ENCODE measurements around the gene MKKS. TPM values are rescaled to one million over a fixed set of nuclear protein-coding genes. Genes with fewer than 3 reads are reported as not detected.
"Not testable (repeated sequence)": the region's sequence is repeated elsewhere in the genome, so short reads cannot be mapped to it uniquely, and the experiment has no call there.

The MKKS gene
- total RNA-seq, 1 donor from 2014 or later = 5.3 TPM

DNA sequence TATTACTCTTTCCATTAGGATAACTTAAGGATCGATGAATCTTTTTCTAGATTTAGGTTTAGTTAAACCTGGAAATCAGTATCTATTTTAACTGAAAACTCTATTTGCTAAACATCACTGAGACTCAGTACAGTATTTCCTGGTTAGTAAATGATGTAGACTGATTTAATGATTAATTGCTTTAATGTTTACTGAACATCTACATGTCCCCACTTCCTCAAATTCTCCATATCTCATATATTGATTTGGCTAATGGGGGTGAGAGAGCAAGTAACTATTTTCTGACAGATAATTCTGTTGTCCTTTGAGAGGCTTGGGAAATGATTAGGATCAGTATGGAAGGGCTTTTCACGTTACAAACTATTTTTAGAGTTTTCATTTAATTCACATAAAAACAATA is 10.3 kb downstream of the MKKS start:
- Histone ChIP-seq H3K4me3 (ENCODE audit: low read depth, low read length) (no peak overlapping the region), H3K36me3 (ENCODE audit: control insufficient read depth, insufficient read depth, low read length) (peaks cover 2% of the 10 kb centered on the region), H3K27me3 (ENCODE audit: control insufficient read depth, insufficient read depth, low read length) (no peaks in the 10 kb centered on the region)
- DNase-seq (ENCODE audit: low read depth) = no peak
- TF ChIP-seq CTCF (IDR thresholded peaks at IDR 0.05; ENCODE audit: insufficient read depth, low read length, severe bottlenecking) = no peak
- no peak for FAIRE-seq

GRCh38 chr20:10419550-10420133 is 14.4 kb downstream of the MKKS start:
- no peaks in the 10 kb centered on the region for H3K27me3 ChIP-seq (ENCODE audit: control insufficient read depth, insufficient read depth, low read length)
- FAIRE-seq = peak; percentile 13
- no peak for TF ChIP-seq CTCF (IDR thresholded peaks at IDR 0.05; ENCODE audit: insufficient read depth, low read length, severe bottlenecking)
- H3K4me3 ChIP-seq (ENCODE audit: low read depth, low read length) = peak overlapping the region; percentile 40
- peaks cover 1% of the 10 kb centered on the region for H3K36me3 ChIP-seq (ENCODE audit: control insufficient read depth, insufficient read depth, low read length)
- DNase-seq (ENCODE audit: low read depth) = peak; percentile 93

- not testable (repeated sequence) for H3K27me3 ChIP-seq (ENCODE audit: control insufficient read depth, insufficient read depth, low read length); DNase-seq (ENCODE audit: low read depth); FAIRE-seq; H3K36me3 ChIP-seq (ENCODE audit: control insufficient read depth, insufficient read depth, low read length); H3K4me3 ChIP-seq (ENCODE audit: low read depth, low read length)
Measured at GRCh38 chr20:10417218-10417617, 16.8 kb downstream of the MKKS start.

GRCh38 chr20:10415013-10415650 is 18.9 kb downstream of the MKKS start:
- TF ChIP-seq CTCF (IDR thresholded peaks at IDR 0.05; ENCODE audit: insufficient read depth, low read length, severe bottlenecking) = no peak
- H3K36me3 ChIP-seq (ENCODE audit: control insufficient read depth, insufficient read depth, low read length) = peaks cover 4% of the 10 kb centered on the region
- H3K4me3 ChIP-seq (ENCODE audit: low read depth, low read length) = no peak overlapping the region
- DNase-seq (ENCODE audit: low read depth) (peak; percentile 84), FAIRE-seq (no peak)
- H3K27me3 ChIP-seq (ENCODE audit: control insufficient read depth, insufficient read depth, low read length) = no peaks in the 10 kb centered on the region

GRCh38 chr20:10412591-10413408 is 21.2 kb downstream of the MKKS start:
- H3K27me3 ChIP-seq (ENCODE audit: control insufficient read depth, insufficient read depth, low read length) = no peaks in the 10 kb centered on the region
- TF ChIP-seq CTCF (IDR thresholded peaks at IDR 0.05; ENCODE audit: insufficient read depth, low read length, severe bottlenecking) = no peak
- H3K36me3 ChIP-seq (ENCODE audit: control insufficient read depth, insufficient read depth, low read length) = peaks cover 4% of the 10 kb centered on the region
- no peak for DNase-seq (ENCODE audit: low read depth)
- no peak overlapping the region for H3K4me3 ChIP-seq (ENCODE audit: low read depth, low read length)
- FAIRE-seq = peak; percentile 70

GRCh38 chr20:10411673-10412072 is 22.3 kb downstream of the MKKS start:
- no peak overlapping the region for H3K4me3 ChIP-seq (ENCODE audit: low read depth, low read length)
- TF ChIP-seq CTCF (IDR thresholded peaks at IDR 0.05; ENCODE audit: insufficient read depth, low read length, severe bottlenecking) = no peak
- DNase-seq (ENCODE audit: low read depth) = no peak
- no peak for FAIRE-seq
- H3K27me3 ChIP-seq (ENCODE audit: control insufficient read depth, insufficient read depth, low read length) = no peaks in the 10 kb centered on the region
- peaks cover 4% of the 10 kb centered on the region for H3K36me3 ChIP-seq (ENCODE audit: control insufficient read depth, insufficient read depth, low read length)
